Small intestine (tissue), 7 donors: ENCODE measurements around the gene WDR5B. TPM values are rescaled to one million over a fixed set of nuclear protein-coding genes. Genes with fewer than 3 reads are reported as not detected.
"Not testable (repeated sequence)": the region's sequence is repeated elsewhere in the genome, so short reads cannot be mapped to it uniquely, and the experiment has no call there.

Experiments used
- DNase-seq, 2 donors: peaks; one replicate each; pipeline versions ENCODE4 v3.0.0 to v3.0.0-alpha.2; 2013
- FAIRE-seq: peaks from 2 replicates; lab custom pipeline; 2012; peaks lifted over from hg19 to GRCh38; lab: Jason Lieb, UNC
- H3K27ac ChIP-seq, 3 donors: one replicate each; pipeline ENCODE4 v1.5.1; 2013; ENCODE audit warnings: low read length in 2 of 3, mild to moderate bottlenecking in 2 of 3, control low read depth in 1 of 3, inconsistent platforms in 1 of 3, low read depth in 1 of 3, moderate library complexity in 1 of 3
- H3K27me3 ChIP-seq, 3 donors: one replicate each; pipeline ENCODE4 v1.6.1; 2013; ENCODE audit warnings: low read length in 3 of 3, inconsistent platforms in 1 of 3; ENCODE audit not compliant: control insufficient read depth in 3 of 3, insufficient read depth in 3 of 3
- H3K36me3 ChIP-seq, 3 donors: one replicate each; pipeline ENCODE4 v1.6.1; 2013; ENCODE audit warnings: low read length in 3 of 3, inconsistent platforms in 1 of 3, low read depth in 1 of 3, mild to moderate bottlenecking in 1 of 3, moderate library complexity in 1 of 3; ENCODE audit not compliant: control insufficient read depth in 3 of 3, insufficient read depth in 2 of 3
- H3K4me1 ChIP-seq, 3 donors: one replicate each; pipeline ENCODE4 v1.6.1; 2013; ENCODE audit warnings: low read length in 2 of 3, inconsistent platforms in 1 of 3, low read depth in 1 of 3, mild to moderate bottlenecking in 1 of 3, moderate library complexity in 1 of 3; ENCODE audit not compliant: control insufficient read depth in 3 of 3, insufficient read depth in 2 of 3
- H3K4me3 ChIP-seq, 3 donors: one replicate each; pipeline ENCODE4 v1.5.1; 2013; ENCODE audit warnings: low read length in 3 of 3, control low read depth in 1 of 3, inconsistent platforms in 1 of 3, low read depth in 1 of 3, mild to moderate bottlenecking in 1 of 3, moderate library complexity in 1 of 3
- H3K9me3 ChIP-seq, 2 donors: one replicate each; pipeline ENCODE4 v1.6.1; 2013; ENCODE audit warnings: low read depth in 1 of 2, low read length in 1 of 2; ENCODE audit not compliant: control insufficient read depth in 2 of 2, insufficient read depth in 1 of 2
- WGBS, 3 donors: extraction: QIAGEN DNeasy Blood & Tissue Kit; methylation state at CpG; one replicate each; pipeline ENCODE4 v1.1.7; 2013; 5-methylcytosine and 5-hydroxymethylcytosine counted together
- polyA plus RNA-seq, 4 donors: library from polyadenylated mRNA; stranded (reverse) in 3 of 4; unstranded in 1 of 4; fragments of 200-250 nt in 3 of 4; fragments of 120-200 nt in 1 of 4; gene quantifications; one replicate each; pipeline versions ENCODE4 v1.2.1 to v1.2.3, GENCODE V29; 2013
- donor health status: healthy with polysubstance abuse.
- donor health status: control.
- donor health status: control.
- donor health status: Bipolar disorder and iron deficiency.
- donor health status: healthy.

The WDR5B gene
- polyA plus RNA-seq, 4 donors = 1.6 to 8.3 (median 2.7) TPM

DNA sequence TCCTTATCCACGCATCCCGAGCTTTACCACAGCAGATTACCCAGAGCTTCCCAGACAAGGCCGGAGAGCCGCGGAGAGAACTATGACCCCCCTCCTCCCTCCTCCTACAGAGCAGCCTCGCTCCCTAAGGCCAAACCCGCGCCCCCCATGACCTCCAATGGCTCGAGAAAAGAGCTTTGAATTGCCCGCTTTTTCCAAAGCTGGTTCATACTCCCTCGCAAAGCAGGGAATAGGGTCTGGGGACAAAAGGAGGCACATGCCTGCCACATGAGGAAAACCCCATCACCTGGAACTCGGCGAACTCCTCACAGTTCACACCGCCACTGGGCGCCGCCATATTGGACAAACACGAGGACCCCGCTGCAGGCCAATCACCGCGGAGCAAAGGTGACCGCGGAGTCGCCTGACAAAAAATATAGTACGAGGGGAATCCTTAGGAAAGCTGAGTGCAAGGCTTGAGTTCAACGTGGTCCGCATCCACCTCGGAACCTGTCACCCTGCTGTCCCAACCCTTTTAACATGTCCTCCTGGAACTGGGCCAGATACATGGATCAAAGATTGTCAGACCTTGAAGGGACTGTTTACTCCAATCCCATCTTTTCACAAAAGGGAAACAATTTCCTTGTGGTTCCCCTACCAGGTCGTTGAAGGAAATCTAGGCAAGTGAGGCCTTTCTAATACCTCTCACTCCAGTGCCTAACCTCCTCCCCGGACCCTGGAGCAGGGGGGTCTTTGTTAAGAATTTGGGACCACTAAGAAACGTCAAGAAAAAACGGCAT, 32.8 kb downstream of the WDR5B start, which contains the start of gene MIX23:
MIX23 (minus strand) TSS at position 344 of the 779 bp plus-strand sequence; CDS start at position 337, 7 bp downstream.
- Histone ChIP-seq H3K9me3 (no peaks in the 10 kb centered on the region), H3K4me1 (peaks cover 0 to 2% (median 0%) of the 10 kb centered on the region in 3 donors), H3K4me3 (peak within 1 kb of the TSS; percentile 72 to 83 (median 81)), H3K27ac (peak within 1 kb of the TSS; percentile 85 to 95 (median 94)), H3K27me3 (no peaks in the 10 kb centered on the region), H3K36me3 (peaks cover 0 to 4% (median 0%) of the 10 kb centered on the region in 3 donors)
- FAIRE-seq (no peak), DNase-seq (peak; percentile 90 to 93)
- WGBS, 3 donors = 0 to 1% (median 0%) methylated on average over 31 of the region's 31 CpGs

GRCh38 chr3:122377975-122378374, 37.9 kb downstream of the WDR5B start:
- FAIRE-seq (no peak), DNase-seq (no peak)
- 21 to 59% (median 34%) methylated on average over 4 of the region's 4 CpGs for WGBS, 3 donors
- H3K27ac ChIP-seq = no peak overlapping the region
- peaks cover 0 to 3% (median 0%) of the 10 kb centered on the region in 3 donors for H3K36me3 ChIP-seq
- no peak overlapping the region for H3K4me3 ChIP-seq
- peaks cover 0 to 5% (median 2%) of the 10 kb centered on the region in 3 donors for H3K4me1 ChIP-seq
- no peaks in the 10 kb centered on the region for H3K9me3 ChIP-seq
- H3K27me3 ChIP-seq = no peaks in the 10 kb centered on the region

- H3K9me3 ChIP-seq = no peaks in the 10 kb centered on the region
- 92 to 96% (median 96%) methylated on average over 1 of the region's 1 CpG for WGBS, 3 donors
- peaks cover 0 to 5% (median 0%) of the 10 kb centered on the region in 3 donors for H3K4me1 ChIP-seq
- H3K27me3 ChIP-seq = no peaks in the 10 kb centered on the region
- DNase-seq = no peak
- H3K4me3 ChIP-seq = no peak overlapping the region
- no peak overlapping the region for H3K27ac ChIP-seq
- H3K36me3 ChIP-seq = peaks cover 0 to 13% (median 2%) of the 10 kb centered on the region in 3 donors
- FAIRE-seq = no peak
Observed at GRCh38 chr3:122374034-122374433, 41.8 kb downstream of the WDR5B start.

DNA sequence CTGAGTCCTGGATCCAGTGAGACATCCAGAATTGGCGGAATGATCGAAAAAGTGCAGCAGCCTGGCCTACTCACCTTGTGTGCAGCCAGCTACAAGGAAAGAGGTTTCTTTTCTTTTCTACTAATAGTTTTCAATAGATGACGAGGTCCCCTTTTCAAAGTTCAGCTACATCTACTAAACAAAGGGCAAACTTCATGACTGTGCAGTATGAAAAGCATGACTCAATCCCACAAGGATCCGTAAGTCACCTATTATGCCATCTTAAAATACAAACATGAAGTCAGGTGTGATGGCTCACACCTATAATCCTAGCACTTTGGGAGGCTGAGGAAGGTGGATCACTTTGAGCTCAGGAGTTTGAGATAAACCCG, 49.5 kb downstream of the WDR5B start:
- DNase-seq (peak; percentile 56 to 71), FAIRE-seq (no peak)
- Histone ChIP-seq H3K4me3 (no peak overlapping the region), H3K36me3 (peaks cover 0 to 22% (median 2%) of the 10 kb centered on the region in 3 donors), H3K27ac (peak overlapping the region in 2 of 3 donors; percentile 72), H3K4me1 (peaks cover 4 to 47% (median 10%) of the 10 kb centered on the region in 3 donors), H3K9me3 (peaks cover 0 to 3% of the 10 kb centered on the region in 2 donors), H3K27me3 (no peaks in the 10 kb centered on the region)
- WGBS, 3 donors = 59 to 81% (median 69%) methylated on average over 5 of the region's 5 CpGs

DNA sequence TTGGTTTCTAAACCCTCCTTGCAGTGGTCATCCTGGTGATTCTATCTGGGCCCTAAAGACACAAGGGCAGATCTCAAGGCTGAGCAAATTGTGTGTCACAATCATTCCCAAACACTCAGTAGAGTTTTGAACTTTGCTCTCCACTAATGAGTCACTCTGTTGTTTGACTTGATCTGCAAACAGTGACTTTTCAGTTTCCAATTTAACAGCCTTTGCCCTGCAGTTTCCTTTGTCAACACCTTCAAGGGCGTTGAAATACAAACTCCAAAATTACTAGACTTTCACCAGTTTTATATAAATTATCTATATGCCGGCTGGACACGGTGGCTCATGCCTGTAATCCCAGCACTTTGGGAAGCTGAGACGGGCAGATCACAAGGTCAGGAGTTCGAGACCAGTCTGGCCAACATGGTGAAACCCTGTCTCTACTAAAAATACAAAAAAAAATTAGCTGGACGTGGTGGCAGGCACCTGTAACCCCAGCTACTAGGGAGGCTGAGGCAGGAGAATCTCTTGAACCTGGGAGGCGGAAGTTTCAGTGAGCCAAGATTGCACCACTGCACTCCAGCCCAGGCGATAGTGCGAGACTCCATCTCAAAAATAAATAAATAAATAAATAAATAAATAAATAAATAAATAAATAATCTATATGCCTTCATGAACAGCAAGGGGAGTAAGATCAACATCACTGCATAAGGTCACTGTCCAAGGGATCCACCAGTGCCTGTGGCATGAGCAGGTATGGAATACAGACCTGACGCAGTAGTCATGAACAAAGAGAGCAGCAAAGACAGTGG, 50.1 kb downstream of the WDR5B start:
- 40 to 70% (median 52%) methylated on average over 10 of the region's 10 CpGs for WGBS, 3 donors
- peak; percentile 75 for FAIRE-seq
- H3K4me3 ChIP-seq, H3K9me3 ChIP-seq, H3K27me3 ChIP-seq: not testable (repeated sequence)
- Histone ChIP-seq H3K27ac (peak overlapping the region; percentile 15 to 72 (median 72)), H3K4me1 (peaks cover 4 to 47% (median 10%) of the 10 kb centered on the region in 3 donors), H3K36me3 (peaks cover 0 to 24% (median 0%) of the 10 kb centered on the region in 3 donors)
- peak; percentile 93 to 98 for DNase-seq

DNA sequence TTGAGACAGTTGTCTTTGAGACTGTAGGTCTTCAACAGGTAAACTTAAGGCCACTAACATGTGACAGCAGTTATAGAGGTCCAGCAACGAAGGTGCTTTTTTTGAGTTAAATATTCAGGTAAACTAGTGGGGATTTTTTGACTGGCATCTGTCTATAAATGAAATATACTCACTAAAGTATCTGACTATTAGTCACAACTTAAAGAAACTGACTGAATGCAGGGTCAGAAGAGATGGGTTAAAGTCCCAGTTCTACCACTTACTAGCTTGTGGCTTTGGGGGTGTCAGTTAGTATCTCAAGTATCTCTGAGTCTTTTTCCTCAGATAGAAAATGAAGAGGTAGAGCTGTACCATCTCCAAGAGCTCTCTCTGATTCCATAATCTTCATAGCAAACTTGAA, 50.8 kb downstream of the WDR5B start:
- Histone ChIP-seq H3K36me3 (peaks cover 0 to 22% (median 0%) of the 10 kb centered on the region in 3 donors), H3K9me3 (peaks cover 0 to 3% of the 10 kb centered on the region in 2 donors), H3K27ac (peak overlapping the region in 2 of 3 donors; percentile 15 to 66), H3K27me3 (no peaks in the 10 kb centered on the region), H3K4me3 (no peak overlapping the region), H3K4me1 (peaks cover 4 to 47% (median 10%) of the 10 kb centered on the region in 3 donors)
- FAIRE-seq (no peak), DNase-seq (no peak)
- 50 to 67% (median 63%) methylated on average over 1 of the region's 1 CpG for WGBS, 3 donors

DNA sequence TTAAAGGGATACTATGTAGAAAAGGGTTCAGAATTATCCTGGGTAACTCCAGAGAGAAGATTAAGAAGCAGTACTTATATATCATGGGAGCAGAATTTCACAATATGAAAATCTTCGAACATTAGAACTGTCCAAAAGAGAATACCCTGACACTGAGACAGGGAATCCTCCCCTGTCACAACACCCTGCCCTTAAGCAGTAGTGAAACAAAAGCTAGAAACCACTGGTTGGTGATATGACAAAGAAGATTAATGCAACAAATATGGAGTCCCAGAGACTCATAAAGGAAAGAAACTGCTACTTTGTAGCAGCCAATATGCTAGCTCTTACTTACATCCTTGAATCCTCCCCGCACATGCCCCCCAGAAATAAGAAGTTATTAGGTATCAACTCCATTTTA, 51.4 kb downstream of the WDR5B start:
- Histone ChIP-seq H3K9me3 (peaks cover 0 to 3% of the 10 kb centered on the region in 2 donors), H3K4me1 (peaks cover 4 to 47% (median 10%) of the 10 kb centered on the region in 3 donors), H3K36me3 (peaks cover 0 to 16% (median 0%) of the 10 kb centered on the region in 3 donors), H3K27me3 (no peaks in the 10 kb centered on the region), H3K4me3 (no peak overlapping the region), H3K27ac (peak overlapping the region in 1 of 3 donors; percentile 66)
- WGBS, 3 donors = 70 to 93% (median 89%) methylated on average over 2 of the region's 2 CpGs
- DNase-seq (no peak), FAIRE-seq (no peak)
